HepG2 (cell line): ENCODE results near the gene IER2. TPM values are rescaled to one million over a fixed set of nuclear protein-coding genes. Genes with fewer than 3 reads are reported as not detected.
A peak's percentile ranks its signal among the peaks of the same experiment; 100 is the strongest.

Experiments
- ATAC-seq: fragments of 200-7000 bp; cut with Tn5 transposase; 3 replicates; pipeline ENCODE4 v1.9.1; 2020; ENCODE audit warnings: mild to moderate bottlenecking, moderate library complexity
- BruUV-seq: library from RNA; stranded (reverse); fragments of 400-500 nt; replicated peaks from 2 replicates; lab custom pipeline; 2021; lab: Mats Ljungman, UMichigan
- CTCF ChIA-PET: fragments of 300-600 bp; formaldehyde crosslinking; extraction: SDS; loops from one replicate; lab custom pipeline; 2021; ENCODE audit warnings: low total read pairs, inconsistent platforms, low intra/inter-chr PET ratio; lab: Yijun Ruan, JAX
- POLR2A ChIA-PET: fragments of 350-600 bp; sonication (Branson Sonifier 250); formaldehyde crosslinking; loops from one replicate; lab custom pipeline; 2020; ENCODE audit warnings: antibody characterized with exemption, inconsistent platforms; lab: Yijun Ruan, JAX
- DNase-seq: peaks from one replicate; pipeline ENCODE4 v3.0.0-alpha.2; 2015; ENCODE audit warnings: low spot score
- FAIRE-seq: peaks from 3 replicates; lab custom pipeline; 2011; peaks lifted over from hg19 to GRCh38; lab: Jason Lieb, UNC
- H2AFZ ChIP-seq: one replicate; pipeline ENCODE4 v1.6.1; 2011; ENCODE audit warnings: low read length, inconsistent platforms
- H3K27ac ChIP-seq: fragments of 300-600 bp; 3 replicates; pipeline ENCODE4 v1.8.0; 2011; ENCODE audit warnings: mixed run types, mild to moderate bottlenecking, mixed read lengths, low read length, inconsistent platforms; ENCODE audit not compliant: insufficient read depth; ENCODE audit errors: extremely low read length
- H3K27me3 ChIP-seq, 2 experiments: fragments of 200-600 bp in 1 of 2; 2 replicates in 1 of 2; 3 replicates in 1 of 2; pipeline versions ENCODE4 v1.6.0 to v1.8.0; 2011; ENCODE audit warnings: low read length in 2 of 2, mild to moderate bottlenecking in 2 of 2, moderate library complexity in 2 of 2, inconsistent platforms in 1 of 2; ENCODE audit not compliant: insufficient read depth in 2 of 2, control insufficient read depth in 1 of 2
- H3K36me3 ChIP-seq, 2 experiments: fragments of 200-600 bp in 1 of 2; replicated peaks in 1 of 2; 2 replicates in 1 of 2; 3 replicates in 1 of 2; pipeline versions ENCODE4 v1.5.1 to v1.8.0; 2011; ENCODE audit warnings: low read length in 2 of 2, inconsistent platforms in 1 of 2; ENCODE audit not compliant: insufficient read depth in 2 of 2, control insufficient read depth in 1 of 2
- H3K4me1 ChIP-seq: 2 replicates; pipeline ENCODE4 v1.5.1; 2012; ENCODE audit warnings: low read length, inconsistent platforms; ENCODE audit not compliant: insufficient read depth
- H3K4me2 ChIP-seq: 2 replicates; pipeline ENCODE4 v1.6.0; 2011; ENCODE audit warnings: low read depth, low read length, inconsistent platforms
- H3K4me3 ChIP-seq, 3 experiments: fragments of 200-600 bp in 1 of 3; sonication (generic), shearing (Covaris generic) in 1 of 3; replicated peaks in 1 of 3; 2 replicates each; pipeline ENCODE4 v1.5.1; 2011 to 2016; ENCODE audit warnings: low read length in 3 of 3, inconsistent platforms in 2 of 3, low read depth in 2 of 3, mild to moderate bottlenecking in 2 of 3, control low read depth in 1 of 3, mixed read lengths in 1 of 3; ENCODE audit not compliant: insufficient read depth in 1 of 3
- H3K79me2 ChIP-seq: one replicate; pipeline ENCODE4 v1.6.1; 2011; ENCODE audit warnings: low read length, inconsistent platforms; ENCODE audit not compliant: insufficient read depth
- H3K9ac ChIP-seq: 2 replicates; pipeline ENCODE4 v1.6.0; 2011; ENCODE audit warnings: mild to moderate bottlenecking, low read depth, low read length, inconsistent platforms; ENCODE audit not compliant: insufficient read depth
- H3K9me3 ChIP-seq: 2 replicates; pipeline ENCODE4 v1.5.1; 2012; ENCODE audit warnings: mild to moderate bottlenecking, low read length
- H4K20me1 ChIP-seq: 2 replicates; pipeline ENCODE4 v1.6.0; 2011; ENCODE audit warnings: inconsistent platforms, mild to moderate bottlenecking, low read length, moderate library complexity; ENCODE audit not compliant: insufficient read depth
- DNMT1 ChIP-seq: sonication (generic); formaldehyde crosslinking; IDR thresholded peaks from 2 replicates; pipeline ENCODE4 v1.5.1; 2020; ENCODE audit warnings: mild to moderate bottlenecking, missing genetic modification reagents
- ZNF136 ChIP-seq: sonication (generic); formaldehyde crosslinking; IDR thresholded peaks from 2 replicates; pipeline ENCODE4 v1.8.1; 2022; ENCODE audit warnings: low read depth, mild to moderate bottlenecking, moderate library complexity, missing genetic modification reagents
- ZNF567 ChIP-seq: sonication (generic); formaldehyde crosslinking; IDR thresholded peaks from 2 replicates; pipeline ENCODE4 v1.8.1; 2023; ENCODE audit warnings: mild to moderate bottlenecking, missing genetic modification reagents, borderline replicate concordance
- WGBS: methylation state at CpG from one replicate; pipeline ENCODE4 v1.1.6; 2017; ENCODE audit warnings: low lambda C conversion rate; 5-methylcytosine and 5-hydroxymethylcytosine counted together
- in situ Hi-C: cut with HindIII; loops from 2 replicates; pipeline ENCODE4 v1.10.0; 2017; ENCODE audit warnings: low pct_unique_long_range_greater_than_20kb; ENCODE audit not compliant: extremely low pct_ligation_motif_present
- intact Hi-C: fragments of 100-400 bp; cut with micrococcal nuclease; formaldehyde crosslinking; loops from one replicate; pipeline ENCODE4 v1.10.0; 2022; ENCODE audit not compliant: unreplicated experiment
- polyA plus RNA-seq, 8 experiments: library from polyadenylated mRNA; depleted of rRNA in 3 of 8; stranded (reverse) in 7 of 8; unstranded in 1 of 8; fragments of >200 nt; fragmentation: Illumina TruSeq in 4 of 8; extraction: Trizol in 4 of 8; gene quantifications; 2 replicates each; pipeline versions ENCODE4 v1.2.1 to v1.2.3, GENCODE V29; 2011 to 2016; ENCODE audit warnings: low read depth in 4 of 8, missing spikeins in 1 of 8, mixed read lengths in 1 of 8; ENCODE audit not compliant: insufficient read depth in 1 of 8
- total RNA-seq, 5 experiments: library from RNA; depleted of rRNA; stranded (reverse); fragments of >200 nt; fragmentation: Illumina TruSeq; extraction: Trizol; gene quantifications; 2 replicates each; pipeline ENCODE4 v1.2.3, GENCODE V29; 2016; ENCODE audit warnings: low read depth in 1 of 5
- TF ChIP-seq, protein P1 (sequence below): sonication (generic); formaldehyde crosslinking; IDR thresholded peaks from 2 replicates; pipeline ENCODE4 v1.4.0; 2020; ENCODE audit warnings: missing genetic modification reagents
- TF ChIP-seq, protein P2 (sequence below): sonication (generic); formaldehyde crosslinking; IDR thresholded peaks from 2 replicates; pipeline ENCODE4 v1.5.0; 2020; ENCODE audit warnings: mild to moderate bottlenecking, missing genetic modification reagents

Gene IER2
- total and polyA plus RNA-seq, 2 of the 13 experiments (the other 11 are each of a cell fraction or from before 2014, with no cell fraction given) = 10.1 to 14.3 TPM

DNA sequence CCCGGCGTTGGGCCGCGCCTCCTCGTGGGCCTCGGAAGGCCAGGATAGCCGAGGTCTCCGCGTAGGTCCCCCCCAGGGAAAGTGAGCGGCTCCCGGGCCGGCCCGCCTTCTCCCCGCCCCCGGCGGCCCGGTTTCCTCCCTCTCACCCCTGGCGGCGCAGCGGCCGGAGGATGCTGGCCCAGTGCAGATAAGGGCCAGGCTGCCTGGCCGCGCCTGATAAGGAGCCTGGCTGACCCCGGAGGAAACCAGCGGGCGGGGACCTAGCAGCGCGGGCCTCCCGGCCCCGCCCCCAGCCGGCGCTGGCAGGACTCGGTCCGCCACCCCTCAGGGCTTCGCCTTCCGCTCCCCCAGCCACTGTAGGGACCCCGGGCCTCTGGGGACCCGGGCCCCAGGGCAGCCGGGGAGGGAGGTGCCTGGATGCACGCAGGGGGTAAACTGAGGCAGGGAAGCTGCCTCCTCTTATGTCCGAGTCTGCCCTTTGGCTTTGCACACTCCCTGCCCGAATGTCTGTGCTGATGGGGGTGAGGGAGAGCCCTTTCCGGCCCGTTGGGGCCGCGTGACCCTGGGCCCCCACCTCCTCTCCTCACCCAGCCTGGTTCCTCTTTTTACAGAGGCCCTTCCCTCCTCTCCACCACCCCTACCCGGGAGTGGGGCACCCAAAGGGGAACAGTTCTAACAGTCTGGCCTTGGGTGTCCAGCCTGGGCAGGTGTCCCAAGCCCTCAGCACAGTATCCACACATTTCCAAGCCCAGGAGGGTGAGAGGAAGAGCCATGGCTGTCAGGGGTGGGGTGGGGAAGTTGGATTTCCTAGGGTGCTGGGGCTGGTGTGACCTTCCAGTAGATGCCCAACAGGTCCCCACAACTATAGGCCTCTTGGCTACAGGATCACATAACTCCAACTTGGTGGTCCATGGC, 47.3 kb upstream of the IER2 start, which contains the start of gene LYL1 (continued):
- TF ChIP-seq DNMT1 (no peak), ZNF567 (0 out of 2 replicates have a peak, but pooled peaks have one; percentile 36)
- TF ChIP-seq, protein P1, sequence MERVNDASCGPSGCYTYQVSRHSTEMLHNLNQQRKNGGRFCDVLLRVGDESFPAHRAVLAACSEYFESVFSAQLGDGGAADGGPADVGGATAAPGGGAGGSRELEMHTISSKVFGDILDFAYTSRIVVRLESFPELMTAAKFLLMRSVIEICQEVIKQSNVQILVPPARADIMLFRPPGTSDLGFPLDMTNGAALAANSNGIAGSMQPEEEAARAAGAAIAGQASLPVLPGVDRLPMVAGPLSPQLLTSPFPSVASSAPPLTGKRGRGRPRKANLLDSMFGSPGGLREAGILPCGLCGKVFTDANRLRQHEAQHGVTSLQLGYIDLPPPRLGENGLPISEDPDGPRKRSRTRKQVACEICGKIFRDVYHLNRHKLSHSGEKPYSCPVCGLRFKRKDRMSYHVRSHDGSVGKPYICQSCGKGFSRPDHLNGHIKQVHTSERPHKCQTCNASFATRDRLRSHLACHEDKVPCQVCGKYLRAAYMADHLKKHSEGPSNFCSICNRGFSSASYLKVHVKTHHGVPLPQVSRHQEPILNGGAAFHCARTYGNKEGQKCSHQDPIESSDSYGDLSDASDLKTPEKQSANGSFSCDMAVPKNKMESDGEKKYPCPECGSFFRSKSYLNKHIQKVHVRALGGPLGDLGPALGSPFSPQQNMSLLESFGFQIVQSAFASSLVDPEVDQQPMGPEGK = peak; percentile 56; the same call in 1 of the 2 replicates

DNA sequence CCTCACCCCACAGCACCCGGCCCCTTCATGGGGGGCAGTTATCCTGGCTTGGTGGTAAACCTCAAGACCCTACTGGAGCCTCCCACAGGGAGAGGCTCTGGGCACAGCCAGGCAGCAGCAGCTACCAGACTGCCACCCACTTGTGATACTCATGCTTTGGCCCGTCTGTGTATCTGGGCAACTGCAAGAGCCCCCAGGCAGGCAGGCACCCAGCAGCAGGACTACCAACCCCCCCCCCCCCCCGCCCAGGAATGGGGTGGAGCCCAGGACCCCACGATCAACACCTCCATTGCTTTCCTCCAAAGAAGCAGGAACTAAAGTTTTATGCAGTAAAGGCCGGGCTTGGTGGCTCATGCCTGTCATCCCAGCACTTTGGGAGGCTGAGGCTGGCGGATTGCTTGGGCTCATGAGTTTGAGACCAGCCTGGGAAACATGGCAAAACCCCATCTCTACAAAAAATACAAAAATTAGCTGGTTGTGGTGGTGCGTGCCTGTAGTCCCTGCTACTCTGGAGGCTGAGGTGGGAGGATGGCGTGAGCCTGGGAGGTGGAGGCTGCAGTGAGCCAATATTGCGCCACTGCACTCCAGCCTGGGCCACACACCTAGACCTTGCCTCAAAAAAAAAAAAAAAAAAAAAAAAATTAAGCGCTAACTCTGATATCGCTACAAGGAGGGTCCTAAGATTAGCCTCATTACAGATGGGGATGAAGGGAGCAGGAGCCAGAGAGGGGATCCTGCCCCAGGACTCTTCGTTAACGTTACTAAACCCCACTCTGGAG, 46.4 kb upstream of the IER2 start:
- Histone ChIP-seq H3K9me3 (no peaks in the 10 kb centered on the region), H3K27me3 (no peaks in the 10 kb centered on the region), H3K27ac (peak overlapping the region; percentile 70), H3K9ac (no peak overlapping the region), H2AFZ (no peak overlapping the region), H3K4me2 (no peak overlapping the region), H3K4me3 (no peak overlapping the region), H3K36me3 (peaks cover 0 to 8% of the 10 kb centered on the region in 2 experiments; a peak in 2 of 5 replicates), H4K20me1 (no peaks in the 10 kb centered on the region; the same call in 1 of the 2 replicates), H3K4me1 (peaks cover 20% of the 10 kb centered on the region), H3K79me2 (no peaks in the 10 kb centered on the region)
- WGBS = over 99% methylated on average over 9 of the region's 13 CpGs
- no peak for TF ChIP-seq ZNF136
- TF ChIP-seq, protein P2, sequence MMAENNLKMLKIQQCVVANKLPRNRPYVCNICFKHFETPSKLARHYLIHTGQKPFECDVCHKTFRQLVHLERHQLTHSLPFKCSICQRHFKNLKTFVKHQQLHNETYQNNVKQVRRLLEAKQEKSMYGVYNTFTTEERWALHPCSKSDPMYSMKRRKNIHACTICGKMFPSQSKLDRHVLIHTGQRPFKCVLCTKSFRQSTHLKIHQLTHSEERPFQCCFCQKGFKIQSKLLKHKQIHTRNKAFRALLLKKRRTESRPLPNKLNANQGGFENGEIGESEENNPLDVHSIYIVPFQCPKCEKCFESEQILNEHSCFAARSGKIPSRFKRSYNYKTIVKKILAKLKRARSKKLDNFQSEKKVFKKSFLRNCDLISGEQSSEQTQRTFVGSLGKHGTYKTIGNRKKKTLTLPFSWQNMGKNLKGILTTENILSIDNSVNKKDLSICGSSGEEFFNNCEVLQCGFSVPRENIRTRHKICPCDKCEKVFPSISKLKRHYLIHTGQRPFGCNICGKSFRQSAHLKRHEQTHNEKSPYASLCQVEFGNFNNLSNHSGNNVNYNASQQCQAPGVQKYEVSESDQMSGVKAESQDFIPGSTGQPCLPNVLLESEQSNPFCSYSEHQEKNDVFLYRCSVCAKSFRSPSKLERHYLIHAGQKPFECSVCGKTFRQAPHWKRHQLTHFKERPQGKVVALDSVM = peak; percentile 73; the same call in 1 of the 2 replicates
- ATAC-seq (no peak), DNase-seq (no peak), FAIRE-seq (no peak)
- ChIA-PET CTCF (no interaction called here), POLR2A (interaction anchor here (1.2 kb wide), 1 partner anchor 14 kb away, joined by 5 read pairs; the partner anchor contains the start of gene NACC1)
- no TSS peak for BruUV-seq
- intact Hi-C loops = no loop called here
- in situ Hi-C loops = no loop called here
